HL-60/S4 treated with phorbol 12-myristate 13-acetate at 8.2 ng/mL for 4 days and 3 days (cell line): Measurements from ENCODE around the gene FBXL7.

Experiments used
- in situ Hi-C: fragments of 300-500 bp; cut with MboI; formaldehyde crosslinking; loops from 2 replicates; pipeline ENCODE4 v1.15.0; 2022; ENCODE audit warnings: low sequenced_read_pairs

Gene FBXL7

DNA sequence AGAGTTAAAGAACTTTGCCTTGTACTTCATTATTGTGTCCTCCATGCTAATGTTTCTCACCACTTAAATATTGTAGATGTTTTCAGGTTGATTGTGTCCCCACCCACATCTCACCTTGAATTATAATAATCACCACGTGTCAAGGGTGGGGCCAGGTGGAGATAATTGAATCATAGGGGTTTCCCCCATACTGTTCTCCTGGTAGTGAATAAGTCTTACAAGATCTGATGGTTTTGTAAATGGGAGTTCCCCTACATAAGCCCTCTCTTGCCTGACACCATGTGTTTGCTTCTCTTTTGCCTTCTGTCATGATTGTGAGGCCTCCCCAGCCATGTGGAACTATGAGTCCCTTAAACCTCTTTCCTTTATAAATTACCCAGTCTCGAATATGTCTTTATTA is 248.3 kb downstream of the FBXL7 start:
- in situ Hi-C loops: no loop called here

DNA sequence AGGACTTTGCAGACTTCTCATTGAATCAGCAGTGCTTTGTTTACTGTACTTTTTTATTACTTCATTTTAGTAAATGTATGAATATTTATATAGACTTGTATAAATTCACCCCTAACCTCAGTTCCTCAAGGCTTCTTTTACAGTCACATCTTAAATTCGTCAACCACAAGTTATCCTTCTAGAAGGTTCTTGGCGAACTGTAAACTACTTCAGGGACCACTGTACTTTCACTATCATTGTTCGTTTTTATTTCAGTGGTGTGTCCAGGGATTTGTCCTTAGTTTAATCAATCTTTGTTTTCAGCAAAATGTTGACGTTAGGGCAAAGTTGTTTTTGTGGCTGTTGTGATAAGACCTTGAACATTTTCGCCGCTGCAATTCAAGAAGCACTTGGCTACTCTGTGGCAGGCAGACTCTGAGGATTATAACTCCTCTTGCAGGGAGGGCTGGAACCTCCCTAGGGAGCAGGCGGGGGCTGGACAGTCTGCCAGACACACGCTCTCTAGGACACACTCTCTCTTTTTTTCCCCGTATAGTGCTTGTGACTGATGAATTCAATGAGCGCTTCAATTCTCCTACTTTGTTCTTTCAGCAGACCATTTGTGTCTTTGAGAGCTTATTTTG is 252.8 kb downstream of the FBXL7 start:
- in situ Hi-C loops: no loop called here

DNA sequence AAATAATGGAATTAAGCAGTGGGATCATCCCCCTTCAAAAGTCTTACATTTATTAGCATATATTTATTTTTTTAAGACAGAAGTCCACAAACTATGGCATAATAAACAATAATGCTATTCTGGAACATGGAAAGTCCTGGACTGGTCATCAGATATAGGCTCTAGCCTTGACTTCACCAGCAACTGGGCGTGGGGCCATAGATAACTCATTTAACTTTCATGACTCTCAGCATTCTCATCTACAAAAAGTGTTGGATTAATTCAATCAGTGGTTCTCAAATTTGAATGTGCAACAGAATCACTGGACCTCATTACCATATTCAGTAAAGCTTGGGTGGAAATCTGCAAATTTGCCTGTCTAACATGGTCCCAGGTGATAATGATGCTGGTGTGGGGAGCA is 253.8 kb downstream of the FBXL7 start:
- in situ Hi-C loops: no loop called here

DNA sequence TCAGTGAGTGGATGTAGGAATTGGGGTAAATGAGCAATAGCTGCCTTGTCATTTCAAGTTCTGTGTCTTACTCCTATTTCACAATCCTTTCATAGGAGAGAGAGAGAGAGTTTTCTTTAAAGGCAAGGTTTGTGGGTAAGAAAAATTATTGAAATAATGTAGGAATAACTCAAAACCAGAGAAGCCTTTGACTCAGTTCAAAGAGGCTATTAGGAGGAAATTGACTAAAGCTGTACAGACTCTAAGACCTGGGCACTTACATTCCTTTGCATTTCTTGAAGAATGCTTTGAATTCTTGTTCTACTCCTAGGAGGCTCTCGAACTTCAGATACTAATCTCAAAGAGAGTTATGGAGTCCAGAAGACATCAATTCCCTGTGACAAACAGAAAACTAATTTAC is 257.1 kb downstream of the FBXL7 start:
- in situ Hi-C loops: no loop called here

DNA sequence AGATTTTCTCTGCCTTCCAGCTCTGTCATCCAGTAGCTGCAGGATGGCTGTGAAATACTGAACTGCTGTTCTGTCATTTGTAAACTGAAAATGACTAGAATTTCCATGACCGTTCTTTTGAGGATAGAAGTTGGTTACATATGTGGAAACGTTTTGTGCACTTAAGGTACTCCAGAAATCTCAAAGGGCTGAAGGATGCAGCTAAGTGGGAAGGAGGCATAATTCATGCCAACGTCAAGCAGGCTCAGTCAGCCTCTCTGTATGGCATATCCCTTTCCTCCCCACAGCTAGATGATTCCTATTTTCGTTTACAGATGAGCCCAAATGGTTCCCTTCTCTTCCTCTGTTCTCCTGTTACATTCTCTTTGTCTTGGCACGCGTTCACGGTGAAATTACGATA is 257.6 kb downstream of the FBXL7 start:
- in situ Hi-C loops: no loop called here

DNA sequence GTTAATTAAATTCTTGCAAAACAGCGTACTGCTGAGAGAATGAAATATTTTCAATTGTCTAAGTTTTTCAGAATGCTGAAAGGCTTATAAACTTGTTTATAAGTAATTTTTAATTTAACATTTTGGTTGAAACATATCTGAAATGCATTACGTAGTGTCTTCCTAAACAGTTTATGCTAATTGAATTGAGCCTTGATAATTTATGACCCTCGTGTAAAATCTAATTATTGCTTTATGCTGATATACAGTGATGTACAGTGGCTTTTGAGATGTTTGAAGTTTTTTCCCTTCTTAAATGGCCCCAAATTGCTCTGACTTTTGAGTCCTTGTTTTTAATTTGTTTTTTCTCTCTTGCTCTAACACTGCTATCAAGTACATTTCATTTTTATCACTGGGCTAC is 262.7 kb downstream of the FBXL7 start:
- in situ Hi-C loops: no loop called here

DNA sequence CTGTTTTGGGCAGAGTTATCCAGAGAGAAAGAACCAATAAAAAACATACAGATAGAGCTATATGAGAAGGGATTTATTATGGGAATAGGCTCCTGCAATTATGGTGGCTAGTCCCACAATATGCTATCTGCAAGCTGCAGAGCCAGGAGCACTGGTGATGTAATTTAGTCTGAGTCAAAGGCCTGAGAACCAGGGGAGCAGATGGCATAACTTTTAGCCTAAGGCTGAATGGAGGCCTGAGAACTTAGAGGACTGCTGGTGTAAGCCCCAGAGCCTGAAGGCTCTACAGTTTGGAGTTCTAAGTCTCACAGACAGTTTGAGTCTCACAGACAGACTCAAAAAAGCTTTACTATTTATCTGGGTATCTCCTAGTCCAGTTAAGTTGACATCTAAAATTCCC is 263.8 kb downstream of the FBXL7 start:
- in situ Hi-C loops: no loop called here

DNA sequence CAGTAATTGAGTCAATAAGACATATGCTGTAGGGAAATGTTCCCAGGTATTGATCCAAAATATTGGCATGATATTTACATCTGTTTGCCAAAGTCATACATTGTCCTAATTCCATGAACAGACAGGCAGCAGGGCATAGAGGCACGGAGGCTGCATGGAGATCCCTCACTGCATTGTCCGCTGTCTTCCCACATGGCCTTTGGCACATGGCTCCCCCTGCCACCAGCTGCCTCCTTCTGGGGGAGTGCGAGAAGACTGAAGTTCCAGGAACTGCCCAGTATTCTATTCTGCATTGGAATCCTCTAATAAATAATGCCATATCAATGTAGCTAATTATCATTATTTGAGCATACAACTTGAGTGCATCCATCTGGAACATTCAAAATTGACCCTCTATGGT is 269.0 kb downstream of the FBXL7 start:
- in situ Hi-C loops: no loop called here

DNA sequence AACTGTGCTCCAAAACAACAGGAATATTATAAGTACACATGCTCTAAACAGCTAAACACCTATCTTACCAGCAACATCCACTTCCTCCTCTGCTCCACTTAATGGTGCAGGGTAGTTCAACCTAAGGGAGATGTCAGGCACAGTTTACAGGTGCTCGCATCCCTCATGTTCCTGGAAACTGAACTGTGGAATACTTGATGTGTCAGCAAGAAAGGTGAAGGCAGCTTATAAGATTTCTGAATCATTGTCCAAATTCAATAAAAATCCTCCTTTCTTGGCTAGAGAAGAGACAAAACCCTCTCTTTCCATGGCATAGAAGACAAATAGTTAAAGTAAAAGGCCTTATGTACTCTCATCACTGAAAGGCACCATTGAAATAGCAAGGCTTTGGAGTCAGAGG is 272.2 kb downstream of the FBXL7 start:
- in situ Hi-C loops: no loop called here

DNA sequence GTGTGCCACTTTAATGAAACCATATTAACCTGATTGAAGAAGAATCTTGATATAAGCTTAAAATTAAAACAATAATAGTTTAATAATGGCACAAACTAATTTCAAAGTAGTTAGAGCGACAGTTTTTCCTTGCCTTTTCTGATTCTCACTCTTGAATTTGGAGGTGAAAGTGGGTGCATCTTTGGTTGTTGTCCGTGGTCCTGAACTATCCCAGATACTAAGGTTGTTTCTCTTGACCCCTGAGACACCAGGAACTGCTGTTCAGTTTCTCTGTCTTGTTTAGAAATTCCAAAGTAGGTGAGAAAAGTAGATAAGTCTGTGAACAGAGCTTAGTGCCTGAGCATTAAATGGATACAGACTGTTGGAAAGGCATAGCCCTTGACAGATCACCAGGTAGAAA is 274.7 kb downstream of the FBXL7 start:
- in situ Hi-C loops: no loop called here

DNA sequence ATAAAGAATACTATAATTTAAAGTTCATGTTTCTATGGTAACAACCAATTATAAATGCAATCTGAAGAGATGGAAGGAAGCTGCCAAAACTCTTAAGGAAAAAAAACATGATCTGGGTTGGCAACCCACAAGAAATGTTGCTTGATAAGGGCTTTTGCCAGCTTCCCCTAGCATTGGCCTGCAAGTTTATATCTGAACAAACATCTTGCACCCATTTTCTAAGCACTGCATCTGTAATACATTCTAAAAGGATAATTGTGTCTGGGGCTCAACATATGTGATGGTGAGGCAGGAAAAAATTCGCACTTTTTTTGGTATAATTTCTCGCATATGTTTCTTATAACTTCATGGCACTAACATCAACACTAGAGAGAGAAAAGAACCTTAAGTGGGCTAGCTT is 276.4 kb downstream of the FBXL7 start:
- in situ Hi-C loops: no loop called here

DNA sequence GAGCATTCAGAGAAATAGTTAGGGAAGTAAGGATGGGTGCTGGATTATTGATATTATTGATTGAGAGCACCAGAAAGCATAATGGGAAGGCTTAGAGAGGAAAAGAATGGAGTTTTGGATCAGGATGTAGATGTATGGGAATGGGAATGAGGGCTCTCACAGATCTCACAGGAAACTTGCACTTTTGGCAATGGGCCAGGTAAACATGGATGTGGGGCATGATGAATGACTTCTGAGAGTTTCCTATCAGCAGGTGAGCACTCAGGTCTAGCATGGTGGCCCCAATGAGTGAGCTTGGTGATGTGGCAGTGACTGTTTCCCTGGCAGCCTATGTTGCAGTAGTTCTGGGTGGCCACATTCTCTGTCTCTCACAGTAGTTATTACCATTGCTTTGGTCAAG is 283.8 kb downstream of the FBXL7 start:
- in situ Hi-C loops: no loop called here

DNA sequence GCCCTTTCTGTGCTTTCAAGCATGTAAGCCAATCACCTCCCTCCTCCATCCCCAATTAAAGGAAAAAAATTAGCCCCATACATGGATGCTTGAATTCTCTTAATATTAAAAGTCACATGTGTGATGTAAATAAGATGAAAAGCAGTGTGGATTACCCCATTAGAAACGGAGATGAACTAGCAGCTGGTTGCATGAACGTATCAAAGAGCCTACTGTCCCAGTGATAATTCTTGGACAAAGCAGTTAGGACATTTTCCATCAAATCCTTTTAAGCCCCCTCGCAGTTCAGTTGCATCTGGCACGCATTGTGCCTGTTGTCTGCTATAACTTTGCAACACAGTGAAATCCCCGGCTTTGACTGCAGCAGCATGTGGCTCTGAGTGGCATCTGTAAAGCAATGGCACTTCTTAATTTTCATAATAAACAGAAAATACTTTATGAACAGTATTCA is 285.6 kb downstream of the FBXL7 start:
- in situ Hi-C loops: no loop called here

DNA sequence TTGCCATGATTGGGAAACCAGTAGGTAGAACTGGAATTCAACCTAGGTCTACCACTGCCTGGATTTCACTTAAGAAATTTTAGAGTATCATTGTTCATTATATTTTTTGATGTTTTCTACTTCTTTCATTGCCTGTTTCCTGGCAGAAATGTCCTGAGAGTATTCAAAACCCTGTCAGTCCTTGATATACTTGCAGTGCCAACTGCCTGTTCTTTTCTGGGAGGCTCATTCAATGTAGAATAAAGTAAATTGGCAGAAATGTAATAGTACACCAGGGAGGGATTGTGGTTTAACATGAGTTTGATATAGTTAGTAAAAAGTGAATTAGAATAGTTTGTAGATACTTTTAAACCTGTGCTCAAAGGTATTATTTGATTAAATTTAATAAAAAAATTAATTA is 286.3 kb downstream of the FBXL7 start:
- in situ Hi-C loops: no loop called here

DNA sequence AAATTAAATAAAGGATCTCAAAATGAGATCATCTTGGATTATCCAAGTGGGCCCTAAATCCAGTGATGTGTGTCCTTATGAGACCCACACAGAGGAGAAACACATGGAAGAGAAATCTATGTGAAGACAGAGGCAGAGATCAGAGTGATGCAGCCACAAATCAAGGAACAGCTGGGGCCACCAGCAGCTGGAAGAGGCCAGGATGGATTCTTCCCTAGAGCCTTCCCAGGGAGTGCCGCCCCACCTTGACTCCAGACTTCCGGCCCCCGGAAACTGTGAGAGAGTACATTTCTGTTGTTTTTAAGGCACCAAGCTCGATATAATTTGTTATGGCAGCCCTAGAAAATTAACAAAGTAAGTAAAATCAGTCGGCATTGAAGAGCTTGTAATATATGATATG is 286.9 kb downstream of the FBXL7 start:
- in situ Hi-C loops: no loop called here

DNA sequence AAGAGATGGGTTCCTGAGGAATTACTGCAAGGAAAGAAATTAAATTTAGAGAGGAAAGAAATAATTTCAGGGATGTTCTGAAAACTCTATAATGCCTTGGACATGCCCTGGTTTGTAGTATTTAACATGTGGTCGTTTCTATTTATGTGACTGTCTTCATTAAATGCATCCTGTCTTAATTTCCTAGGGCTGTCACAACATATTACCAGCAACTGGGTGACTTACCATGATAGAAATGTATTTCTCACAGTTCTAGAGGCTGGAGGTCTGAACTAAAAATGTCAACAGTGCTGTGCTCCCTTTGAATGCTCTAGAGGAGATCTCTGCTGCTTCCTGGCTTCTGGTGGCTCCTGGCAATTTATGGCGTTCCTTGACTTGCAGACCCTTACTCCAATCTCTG is 287.7 kb downstream of the FBXL7 start:
- in situ Hi-C loops: no loop called here

DNA sequence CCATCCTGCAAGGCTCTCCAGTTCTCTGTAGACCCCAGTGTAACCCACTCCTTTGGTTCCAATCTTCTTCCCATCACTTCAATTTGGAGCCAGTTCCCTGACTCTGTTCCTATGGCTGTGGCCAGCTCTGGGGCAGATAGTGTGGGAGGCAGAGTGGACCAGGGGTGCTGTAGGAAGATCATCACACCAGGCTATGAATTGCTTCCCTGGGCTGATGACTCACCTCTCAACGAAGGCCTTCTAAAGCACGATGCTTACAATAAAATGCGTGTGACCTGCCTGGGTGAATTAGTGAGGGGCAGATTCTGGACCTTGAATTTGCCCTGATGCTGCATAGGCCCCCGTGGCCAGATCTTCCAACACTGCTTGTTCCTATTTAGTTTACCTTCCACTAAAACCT is 289.7 kb downstream of the FBXL7 start:
- in situ Hi-C loops: no loop called here

DNA sequence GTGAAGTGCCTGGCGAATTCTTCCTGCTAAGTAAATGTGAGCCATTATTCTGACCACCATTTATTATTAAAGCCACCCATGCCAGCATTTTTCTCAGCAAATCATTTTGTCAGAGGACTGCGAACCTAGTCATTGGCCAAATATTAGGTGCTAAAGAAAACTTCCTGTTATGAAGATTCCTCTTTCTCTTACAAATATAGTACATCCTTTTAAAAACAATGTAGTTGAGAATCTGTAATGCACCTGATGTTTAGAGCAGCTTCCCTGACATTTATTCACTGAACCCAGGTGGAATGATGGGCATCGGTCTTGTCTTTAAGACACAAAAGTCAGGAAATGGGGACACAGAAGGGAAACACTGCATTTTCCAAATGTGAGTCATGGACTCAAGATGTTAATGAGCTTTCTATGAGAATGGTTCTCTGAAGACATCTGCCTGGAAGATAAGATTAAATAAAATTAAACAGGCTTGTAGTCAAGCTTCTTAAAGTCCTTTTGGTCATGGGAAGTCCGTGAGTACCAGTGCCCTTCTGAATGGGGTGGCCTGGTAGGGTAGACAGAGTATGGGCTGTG is 290.6 kb downstream of the FBXL7 start:
- in situ Hi-C loops: no loop called here

DNA sequence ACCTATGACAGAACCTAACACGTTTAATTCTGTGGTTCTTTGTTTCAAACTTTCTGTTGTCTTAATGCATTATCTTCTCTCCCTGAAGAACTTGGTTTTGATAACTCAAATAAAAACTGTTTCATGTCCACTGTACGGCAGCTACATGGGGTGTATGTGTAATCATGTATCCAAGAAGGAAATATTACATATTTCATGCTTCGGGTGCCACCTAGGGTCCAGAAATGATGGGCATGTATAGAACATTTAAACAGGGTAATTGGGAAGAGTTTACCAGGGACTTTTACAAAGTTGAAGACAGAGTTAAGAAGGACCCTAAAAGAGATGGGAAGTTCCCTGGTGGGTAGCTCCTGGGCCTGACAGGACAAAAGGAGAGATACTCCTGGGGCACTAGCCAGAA is 291.3 kb downstream of the FBXL7 start:
- in situ Hi-C loops: no loop called here

DNA sequence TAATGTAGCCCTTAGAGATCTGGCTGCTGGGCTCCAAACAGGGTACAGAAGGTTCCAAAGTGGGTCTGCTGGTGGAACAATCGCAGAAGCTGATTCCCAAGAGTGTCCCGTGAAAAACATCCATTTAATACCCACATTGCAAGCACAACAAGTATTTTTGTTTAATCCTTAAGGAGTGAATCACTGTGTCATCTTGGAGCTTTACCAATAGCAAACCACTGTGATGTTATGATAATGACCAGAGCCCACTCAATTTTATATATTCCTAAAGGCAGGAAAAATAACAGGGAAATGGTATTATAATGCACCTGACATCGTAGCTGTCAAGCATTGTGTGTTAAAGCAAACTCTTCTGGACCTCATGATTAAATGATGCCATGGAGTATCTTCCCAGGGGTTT is 291.9 kb downstream of the FBXL7 start:
- in situ Hi-C loops: no loop called here

DNA sequence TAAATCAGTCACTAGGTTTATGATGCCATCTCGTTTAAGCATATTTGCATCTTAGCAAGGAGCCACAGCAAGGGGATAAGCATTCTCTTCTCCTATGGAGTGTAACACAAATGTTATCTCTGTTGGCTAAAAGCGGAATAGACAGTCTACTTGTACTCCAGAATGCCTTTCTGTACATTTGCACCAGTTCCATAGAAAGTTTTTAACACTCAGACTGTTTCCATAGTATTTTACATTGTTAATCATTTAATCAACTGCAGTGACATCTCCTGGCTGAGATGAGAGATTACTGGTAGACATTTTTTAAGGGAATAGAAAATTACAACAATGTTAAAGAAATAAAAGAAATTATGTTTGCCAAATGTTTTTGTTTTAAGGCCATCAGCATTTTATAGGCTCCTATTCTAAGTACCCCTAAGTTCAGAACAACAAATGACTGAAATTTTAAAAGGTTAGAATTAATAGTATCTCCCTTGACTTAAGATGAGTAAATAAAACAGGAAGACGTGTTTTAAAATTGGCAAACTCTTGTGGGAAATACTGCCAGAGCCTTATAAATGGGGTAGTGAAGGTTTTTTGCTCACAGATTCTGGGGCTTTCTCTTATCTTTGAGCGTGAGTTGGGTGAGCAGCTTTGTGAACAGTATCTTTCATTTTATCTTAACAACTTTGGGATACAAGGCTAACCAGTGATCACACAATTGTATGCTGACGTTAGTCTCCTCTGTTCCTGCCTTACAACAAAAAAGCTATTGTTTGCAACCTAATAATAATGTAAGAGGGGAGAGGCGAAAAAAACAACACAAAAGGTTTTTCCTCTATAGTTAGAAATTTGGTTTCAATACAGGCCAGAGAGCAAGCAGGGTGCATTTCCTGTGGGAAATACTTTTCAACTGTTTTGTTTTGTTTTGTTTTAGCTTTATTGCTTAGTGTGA is 294.3 kb downstream of the FBXL7 start:
- in situ Hi-C loops: no loop called here

DNA sequence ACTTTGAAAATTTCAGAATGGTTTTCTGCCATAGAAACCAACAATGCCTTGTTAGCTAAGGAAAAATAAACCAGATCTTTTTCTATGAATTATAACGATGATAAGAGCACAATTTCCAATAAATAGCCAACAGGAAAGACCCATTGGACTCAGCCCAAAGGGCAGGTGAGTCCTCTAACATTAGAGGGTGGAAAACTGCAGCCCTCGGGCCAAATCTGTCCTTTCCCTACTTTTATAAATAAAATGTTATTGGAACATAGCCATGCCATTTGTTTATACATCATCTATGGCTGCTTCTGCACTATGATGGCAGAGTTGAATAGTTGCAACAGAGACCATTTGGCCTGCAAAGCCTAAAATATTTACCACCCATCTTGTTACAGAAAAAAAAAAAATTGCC is 296.1 kb downstream of the FBXL7 start:
- in situ Hi-C loops: no loop called here
